Ishikawa (cell line): ENCODE measurements around the gene TEX10.

ENCODE experiments used
- CEBPB ChIP-seq: IDR thresholded peaks from 2 replicates; pipeline ENCODE4 v1.6.1; 2012
- CREB1 ChIP-seq: IDR thresholded peaks from 2 replicates; pipeline ENCODE4 v1.6.1; 2012; ENCODE audit warnings: low read depth
- EGR1 ChIP-seq: IDR thresholded peaks from 2 replicates; pipeline ENCODE4 v1.6.1; 2012
- EP300 ChIP-seq: IDR thresholded peaks from 2 replicates; pipeline ENCODE4 v1.6.1; 2012; ENCODE audit warnings: borderline replicate concordance
- FOXM1 ChIP-seq: IDR thresholded peaks from 2 replicates; pipeline ENCODE4 v1.6.1; 2012; ENCODE audit warnings: low read depth, borderline replicate concordance
- MAX ChIP-seq: IDR thresholded peaks from 2 replicates; pipeline ENCODE4 v1.6.1; 2012
- NFIC ChIP-seq: IDR thresholded peaks from 2 replicates; pipeline ENCODE4 v1.6.1; 2012
- RAD21 ChIP-seq: IDR thresholded peaks from 2 replicates; pipeline ENCODE4 v1.6.1; 2012; ENCODE audit warnings: low read depth
- REST ChIP-seq: IDR thresholded peaks from 2 replicates; pipeline ENCODE4 v1.6.1; 2012; ENCODE audit warnings: low read depth, mild to moderate bottlenecking
- TAF1 ChIP-seq: IDR thresholded peaks from 2 replicates; pipeline ENCODE4 v1.6.1; 2012; ENCODE audit warnings: low read depth, mild to moderate bottlenecking
- TCF12 ChIP-seq: IDR thresholded peaks from 2 replicates; pipeline ENCODE4 v1.6.1; 2012; ENCODE audit warnings: low read depth
- TEAD4 ChIP-seq: IDR thresholded peaks from 2 replicates; pipeline ENCODE4 v1.6.1; 2012
- USF1 ChIP-seq: IDR thresholded peaks from 2 replicates; pipeline ENCODE4 v1.6.1; 2012
- YY1 ChIP-seq: IDR thresholded peaks from 2 replicates; pipeline ENCODE4 v1.6.1; 2012; ENCODE audit warnings: low read depth
- ZBTB7A ChIP-seq: IDR thresholded peaks from 2 replicates; pipeline ENCODE4 v1.6.1; 2012; ENCODE audit warnings: low read depth

The TEX10 gene

GRCh38 chr9:100352201-100352726 lies 478 bp downstream of the TEX10 start:
- TF ChIP-seq EP300 (peak; percentile 10), EGR1 (peak; percentile 94), NFIC (peak; percentile 6; the same call in 1 of the 2 replicates), CREB1 (no peak)

GRCh38 chr9:100351508-100351907 lies 1.2 kb downstream of the TEX10 start:
- TF ChIP-seq CREB1: no peak
- TF ChIP-seq TCF12: no peak
- no peak for TF ChIP-seq FOXM1
- no peak for TF ChIP-seq TEAD4
- TF ChIP-seq REST: no peak
- no peak for TF ChIP-seq TAF1
- no peak for TF ChIP-seq EGR1
- TF ChIP-seq MAX: no peak
- TF ChIP-seq EP300: no peak

GRCh38 chr9:100350188-100350587 lies 2.6 kb downstream of the TEX10 start:
- TF ChIP-seq REST: no peak
- no peak for TF ChIP-seq CREB1
- no peak for TF ChIP-seq YY1
- no peak for TF ChIP-seq EGR1
- TF ChIP-seq RAD21: no peak
- TF ChIP-seq TCF12: no peak

GRCh38 chr9:100346836-100347235 lies 5.9 kb downstream of the TEX10 start:
- TF ChIP-seq RAD21 (no peak), TCF12 (no peak), YY1 (no peak), FOXM1 (no peak), EGR1 (no peak), TEAD4 (no peak), REST (no peak), CREB1 (no peak), EP300 (no peak)

GRCh38 chr9:100341889-100342288 lies 10.9 kb downstream of the TEX10 start:
- TF ChIP-seq TCF12 (no peak), CEBPB (no peak), TEAD4 (no peak), RAD21 (no peak), CREB1 (no peak)

GRCh38 chr9:100340224-100340623 lies 12.5 kb downstream of the TEX10 start:
- TF ChIP-seq TAF1 (no peak), FOXM1 (no peak), NFIC (no peak), USF1 (no peak), TCF12 (no peak), RAD21 (no peak), EP300 (no peak), TEAD4 (no peak), EGR1 (no peak), ZBTB7A (no peak), CEBPB (no peak), YY1 (no peak), CREB1 (no peak), MAX (no peak), REST (no peak)
